Activated CD8-positive, alpha-beta memory T cell treated with anti-CD3 and anti-CD28 coated beads, Interleukin-2, amount 50 U/mL, for 1 hour (primary cell): Measurements from ENCODE around the gene COL18A1.
"Not testable (repeated sequence)": the region's sequence is repeated elsewhere in the genome, so short reads cannot be mapped to it uniquely, and the experiment has no call there.

ENCODE experiments used
- DNase-seq: peaks from one replicate; pipeline ENCODE4 v3.0.0-alpha.2; 2020; ENCODE audit errors: extremely low read depth

Gene COL18A1

GRCh38 chr21:45560106-45561021, 155.4 kb downstream of the COL18A1 start:
- DNase-seq: no peak

- not testable (repeated sequence) for DNase-seq
Measured at GRCh38 chr21:45561241-45561640, 156.3 kb downstream of the COL18A1 start.

GRCh38 chr21:45562402-45562801, 157.4 kb downstream of the COL18A1 start:
- no peak for DNase-seq

- DNase-seq: no peak
Measured at GRCh38 chr21:45562965-45563364, 158.0 kb downstream of the COL18A1 start.
